Measurements from ENCODE around the gene DCBLD2. TPM values are rescaled to one million over a fixed set of nuclear protein-coding genes. Genes with fewer than 3 reads are reported as not detected.
A peak's percentile ranks its signal among the peaks of the same experiment; 100 is the strongest.

Gene DCBLD2
- total and polyA plus RNA-seq, 12 donors, result 9.1 to 68.2 (median 40.9) TPM

- intact Hi-C loops (cut with DNase I), result no loop called here
- TF ChIP-seq CTCF (IDR thresholded peaks at IDR 0.05), result no peak
- TF ChIP-seq POLR2A (IDR thresholded peaks at IDR 0.05), result no peak
- Histone ChIP-seq H3K27ac (no peak overlapping the region), H3K27me3 (no peaks in the 10 kb centered on the region), H3K36me3 (replicated peaks in 1 of 2) (no peaks in the 10 kb centered on the region), H3K4me1 (replicated peaks in 1 of 2) (peaks cover 0 to 24% of the 10 kb centered on the region in 2 donors), H3K4me3 (no peak overlapping the region), H3K9me3 (replicated peaks in 1 of 3) (no peaks in the 10 kb centered on the region)
- no peak for DNase-seq
These were observed 125.4 kb downstream of the DCBLD2 start for GRCh38 chr3:98776140-98776493.

DNA sequence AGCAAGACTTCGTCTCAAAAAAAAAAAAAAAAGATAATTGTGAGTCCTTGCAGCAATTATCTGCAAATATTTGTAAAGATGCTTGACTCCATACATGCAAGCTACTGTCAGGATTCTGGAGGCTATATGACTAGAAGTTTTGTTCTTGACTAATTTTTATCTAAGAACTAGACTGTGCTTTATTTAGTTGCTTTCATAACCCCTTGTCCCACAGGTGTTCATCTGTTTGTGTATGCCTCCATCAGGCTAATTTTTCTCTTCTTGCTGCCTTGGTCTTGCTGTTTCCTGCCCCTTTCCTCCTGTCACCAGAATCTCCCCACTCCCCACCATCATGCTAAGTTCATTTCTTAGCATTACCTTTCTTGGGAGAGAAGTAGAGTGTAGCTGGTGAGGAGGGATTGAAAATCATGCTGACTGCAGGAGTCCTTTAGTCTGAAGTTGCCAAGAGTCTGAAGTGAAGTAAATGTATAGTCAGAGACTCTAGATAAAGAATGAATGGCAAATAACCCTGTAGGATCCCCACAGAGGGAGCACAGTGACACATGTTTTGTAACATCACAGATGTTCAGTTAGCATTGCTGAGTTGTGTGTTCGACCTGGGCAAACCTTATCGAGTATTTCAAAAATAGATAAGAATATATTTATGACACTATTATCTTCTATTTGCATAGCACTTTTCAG, 125.9 kb downstream of the DCBLD2 start:
- H3K27me3 ChIP-seq, result no peaks in the 10 kb centered on the region
- no peaks in the 10 kb centered on the region for H3K9me3 ChIP-seq (replicated peaks in 1 of 3)
- intact Hi-C loops (cut with DNase I), result no loop called here
- no peaks in the 10 kb centered on the region for H3K36me3 ChIP-seq (replicated peaks in 1 of 2)
- no peak overlapping the region for H3K4me3 ChIP-seq
- DNase-seq, result no peak
- no peak overlapping the region for H3K27ac ChIP-seq
- WGBS, 4 donors, result 53 to 72% (median 65%) methylated on average over 3 of the region's 3 CpGs
- TF ChIP-seq CTCF (IDR thresholded peaks at IDR 0.05) (no peak), POLR2A (IDR thresholded peaks at IDR 0.05) (no peak)
- H3K4me1 ChIP-seq (replicated peaks in 1 of 2), result peaks cover 0 to 26% of the 10 kb centered on the region in 2 donors

DNA sequence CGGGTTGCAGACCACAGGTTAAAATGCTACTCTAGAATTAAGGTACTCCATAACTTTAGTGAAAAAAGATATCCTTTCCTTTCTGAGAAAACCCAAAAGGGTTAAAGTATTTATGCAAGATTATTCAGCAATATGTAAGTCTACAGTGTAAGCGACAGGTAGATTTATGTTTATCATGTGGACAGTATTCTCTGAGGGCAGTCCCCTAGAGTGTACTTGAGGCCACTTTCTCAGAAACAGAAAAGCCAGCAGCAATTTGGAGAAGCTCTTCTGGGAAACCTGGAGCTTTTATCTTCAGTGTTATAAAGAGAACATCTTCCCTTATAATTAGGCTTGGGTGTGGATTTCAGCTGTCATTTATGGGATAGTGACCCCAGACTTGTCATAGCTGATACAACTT, 129.5 kb downstream of the DCBLD2 start:
- intact Hi-C loops (cut with DNase I), result no loop called here
- no peaks in the 10 kb centered on the region for H3K27me3 ChIP-seq
- no peak overlapping the region for H3K4me3 ChIP-seq
- TF ChIP-seq CTCF (IDR thresholded peaks at IDR 0.05) (no peak), POLR2A (IDR thresholded peaks at IDR 0.05) (no peak)
- no peak overlapping the region for H3K27ac ChIP-seq
- no peaks in the 10 kb centered on the region for H3K9me3 ChIP-seq (replicated peaks in 1 of 3)
- H3K4me1 ChIP-seq (replicated peaks in 1 of 2), result peaks cover 10 to 23% of the 10 kb centered on the region in 2 donors
- WGBS, 4 donors, result 85 to 89% (median 86%) methylated on average over 2 of the region's 2 CpGs
- no peak for DNase-seq
- no peaks in the 10 kb centered on the region for H3K36me3 ChIP-seq (replicated peaks in 1 of 2)

- peak overlapping the region in 1 of 4 donors; percentile 28 for H3K4me3 ChIP-seq
- H3K27ac ChIP-seq, result peak overlapping the region in 4 of 5 donors; percentile 32 to 87 (median 76)
- TF ChIP-seq CTCF (IDR thresholded peaks at IDR 0.05) (no peak), POLR2A (IDR thresholded peaks at IDR 0.05) (no peak)
- H3K27me3 ChIP-seq, result no peaks in the 10 kb centered on the region
- peaks cover 10 to 26% of the 10 kb centered on the region in 2 donors for H3K4me1 ChIP-seq (replicated peaks in 1 of 2)
- intact Hi-C loops (cut with DNase I), result no loop called here
- 19 to 42% (median 36%) methylated on average over 5 to 8 of the region's 8 CpGs for WGBS, 4 donors
- H3K9me3 ChIP-seq (replicated peaks in 1 of 3), result no peaks in the 10 kb centered on the region
- H3K36me3 ChIP-seq (replicated peaks in 1 of 2), result no peaks in the 10 kb centered on the region
- peak; percentile 60 to 81 (median 75) for DNase-seq
These were observed 131.0 kb downstream of the DCBLD2 start for GRCh38 chr3:98770261-98771039.
